Activated T-helper 9 cell treated with anti-CD3 and anti-CD28 coated beads, Interleukin-2, amount 50 U/mL, for 16 hours (primary cell): ENCODE data around the gene STOX1.
"Not testable (repeated sequence)": the region's sequence is repeated elsewhere in the genome, so short reads cannot be mapped to it uniquely, and the experiment has no call there.

Experiments
- DNase-seq: peaks from one replicate; pipeline ENCODE4 v3.0.0-alpha.2; 2020; ENCODE audit warnings: low read depth

Gene STOX1, protein sequence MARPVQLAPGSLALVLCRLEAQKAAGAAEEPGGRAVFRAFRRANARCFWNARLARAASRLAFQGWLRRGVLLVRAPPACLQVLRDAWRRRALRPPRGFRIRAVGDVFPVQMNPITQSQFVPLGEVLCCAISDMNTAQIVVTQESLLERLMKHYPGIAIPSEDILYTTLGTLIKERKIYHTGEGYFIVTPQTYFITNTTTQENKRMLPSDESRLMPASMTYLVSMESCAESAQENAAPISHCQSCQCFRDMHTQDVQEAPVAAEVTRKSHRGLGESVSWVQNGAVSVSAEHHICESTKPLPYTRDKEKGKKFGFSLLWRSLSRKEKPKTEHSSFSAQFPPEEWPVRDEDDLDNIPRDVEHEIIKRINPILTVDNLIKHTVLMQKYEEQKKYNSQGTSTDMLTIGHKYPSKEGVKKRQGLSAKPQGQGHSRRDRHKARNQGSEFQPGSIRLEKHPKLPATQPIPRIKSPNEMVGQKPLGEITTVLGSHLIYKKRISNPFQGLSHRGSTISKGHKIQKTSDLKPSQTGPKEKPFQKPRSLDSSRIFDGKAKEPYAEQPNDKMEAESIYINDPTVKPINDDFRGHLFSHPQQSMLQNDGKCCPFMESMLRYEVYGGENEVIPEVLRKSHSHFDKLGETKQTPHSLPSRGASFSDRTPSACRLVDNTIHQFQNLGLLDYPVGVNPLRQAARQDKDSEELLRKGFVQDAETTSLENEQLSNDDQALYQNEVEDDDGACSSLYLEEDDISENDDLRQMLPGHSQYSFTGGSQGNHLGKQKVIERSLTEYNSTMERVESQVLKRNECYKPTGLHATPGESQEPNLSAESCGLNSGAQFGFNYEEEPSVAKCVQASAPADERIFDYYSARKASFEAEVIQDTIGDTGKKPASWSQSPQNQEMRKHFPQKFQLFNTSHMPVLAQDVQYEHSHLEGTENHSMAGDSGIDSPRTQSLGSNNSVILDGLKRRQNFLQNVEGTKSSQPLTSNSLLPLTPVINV

GRCh38 chr10:68826764-68827591 lies at the start of gene STOX1:
STOX1 (plus strand) TSS chr10:68827531; CDS start chr10:68827624, 93 bp downstream.
- DNase-seq: peak; percentile 42

- no peak for DNase-seq
Measured at GRCh38 chr10:68781613-68782574, 45.4 kb upstream of the STOX1 start.

DNA sequence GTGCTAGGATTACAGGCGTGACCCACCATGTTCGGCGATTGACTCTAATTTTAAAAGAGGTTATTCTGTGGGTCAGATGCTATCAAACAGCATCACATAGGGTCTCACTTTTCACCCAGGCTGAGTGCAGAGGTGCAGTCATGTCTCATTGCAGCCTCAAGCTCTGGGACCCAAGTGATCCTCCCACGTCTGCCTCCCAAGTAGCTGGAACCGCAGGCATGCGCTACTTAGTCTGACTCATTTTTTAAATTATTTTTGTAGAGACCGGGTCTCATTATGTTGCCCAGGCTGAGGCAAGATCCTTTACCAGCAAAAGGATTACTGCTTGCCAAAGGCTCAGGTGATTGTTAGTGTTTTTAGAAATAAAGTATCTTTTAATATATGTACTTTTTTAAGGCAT lies 42.9 kb upstream of the STOX1 start:
- DNase-seq: no peak

DNA sequence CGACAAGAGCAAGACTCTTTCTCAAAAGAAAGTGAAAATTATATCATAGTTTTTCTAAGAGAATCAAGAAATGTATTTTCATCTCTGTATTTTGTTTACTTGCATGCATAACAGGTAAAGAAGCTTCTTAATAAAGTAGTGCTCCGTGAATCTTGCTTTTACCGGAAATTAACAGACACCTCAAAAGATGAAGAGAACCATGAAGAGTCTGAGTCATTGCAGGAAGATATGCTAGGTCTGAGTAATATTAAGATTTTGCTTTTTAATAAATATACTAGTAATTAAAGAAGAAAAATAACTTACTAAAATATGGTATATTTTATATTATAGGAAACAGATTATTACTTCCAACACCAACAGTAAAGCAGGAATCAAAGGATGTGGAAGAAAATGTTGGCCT lies 39.5 kb upstream of the STOX1 start:
- no peak for DNase-seq

- no peak for DNase-seq
Measured at GRCh38 chr10:68790476-68790875, 36.9 kb upstream of the STOX1 start.

DNA sequence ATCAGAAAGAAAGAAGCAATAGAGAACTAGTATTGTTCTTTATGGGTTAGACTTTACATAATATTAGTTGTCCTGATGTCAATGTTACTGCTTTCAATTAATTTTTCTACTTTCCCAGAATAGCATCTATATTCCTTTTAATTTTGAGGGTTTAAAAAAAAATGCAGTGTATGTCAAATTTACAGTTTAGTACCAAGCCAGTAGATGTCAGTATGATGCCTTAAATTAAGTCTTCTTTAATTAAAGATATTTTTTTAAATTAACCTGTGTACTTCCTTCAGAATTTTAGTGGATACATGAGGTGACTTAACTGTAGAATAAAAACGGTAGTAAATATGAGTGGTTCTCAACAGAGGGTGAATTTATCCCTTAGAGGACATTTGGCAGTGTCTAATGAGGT lies 35.2 kb upstream of the STOX1 start:
- DNase-seq: no peak

DNA sequence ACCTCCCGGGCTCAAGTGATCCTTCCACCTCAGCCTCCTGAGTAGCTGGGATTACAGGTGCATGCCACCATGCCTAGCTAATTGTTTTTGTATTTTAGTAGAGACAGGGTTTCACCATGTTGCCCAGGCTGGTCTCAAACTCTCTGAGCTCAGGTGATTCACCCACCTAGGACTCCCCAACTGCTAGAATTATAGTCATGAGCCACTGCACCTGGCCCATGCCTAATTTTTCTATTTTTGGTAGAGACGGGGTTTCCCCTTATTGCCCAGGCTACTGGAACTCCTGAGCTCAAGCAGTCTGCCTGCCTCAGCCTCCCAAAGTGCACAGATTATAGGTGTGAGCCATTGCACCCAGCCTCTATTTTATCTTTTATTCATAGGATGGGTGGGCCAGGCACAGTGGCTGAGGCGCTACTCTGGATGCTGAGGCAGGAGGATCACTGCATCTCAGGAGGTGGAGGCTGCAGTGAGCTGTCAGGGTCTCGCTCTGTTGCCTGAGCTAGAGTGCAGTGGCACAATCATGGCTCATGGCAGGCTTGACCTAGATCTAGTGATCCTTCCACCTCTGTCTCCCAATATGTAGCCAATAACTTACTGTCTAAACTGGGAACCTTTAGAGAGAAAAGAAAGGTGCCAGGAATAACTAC lies 31.3 kb upstream of the STOX1 start:
- DNase-seq: no peak

DNA sequence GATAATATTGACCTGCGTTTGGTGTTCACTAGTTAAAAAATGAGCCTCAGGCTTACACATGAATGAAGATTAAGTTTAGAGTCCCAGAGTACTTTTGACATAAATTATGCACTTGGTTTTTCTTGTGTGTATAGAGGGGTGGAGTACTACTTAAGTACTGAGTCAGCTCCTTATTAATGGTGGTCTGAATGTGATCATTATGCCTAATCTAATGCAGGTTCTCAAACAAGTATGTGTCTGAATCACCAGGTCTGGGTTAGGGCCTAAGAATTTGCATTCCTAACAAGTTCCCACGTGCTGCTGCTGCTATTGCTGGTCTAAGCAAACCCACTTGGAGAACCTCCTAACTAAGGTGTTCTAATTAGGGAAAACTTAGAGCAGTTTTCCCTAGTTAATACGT lies 30.7 kb upstream of the STOX1 start:
- no peak for DNase-seq

GRCh38 chr10:68800211-68800610 lies 27.1 kb upstream of the STOX1 start:
- no peak for DNase-seq

DNA sequence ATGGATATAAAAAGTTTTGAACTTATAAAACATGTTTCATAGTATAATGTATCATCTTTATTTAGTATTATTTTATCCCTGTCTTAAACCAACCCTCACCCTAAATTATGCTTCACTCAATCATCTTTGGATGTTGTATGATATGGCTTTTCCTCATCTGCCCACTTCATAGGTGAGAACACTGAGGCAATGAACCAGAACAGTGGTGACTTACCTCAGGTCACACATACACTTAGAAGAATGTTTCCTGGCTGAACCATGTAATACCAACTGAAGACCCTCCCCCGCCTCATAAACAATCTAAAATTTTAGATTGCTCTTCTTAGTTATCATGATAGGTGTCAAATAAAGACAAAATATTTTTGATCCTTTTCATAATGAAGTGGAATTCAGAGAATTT lies 22.6 kb upstream of the STOX1 start:
- DNase-seq: no peak

GRCh38 chr10:68810830-68811229 lies 16.5 kb upstream of the STOX1 start:
- not testable (repeated sequence) for DNase-seq

DNA sequence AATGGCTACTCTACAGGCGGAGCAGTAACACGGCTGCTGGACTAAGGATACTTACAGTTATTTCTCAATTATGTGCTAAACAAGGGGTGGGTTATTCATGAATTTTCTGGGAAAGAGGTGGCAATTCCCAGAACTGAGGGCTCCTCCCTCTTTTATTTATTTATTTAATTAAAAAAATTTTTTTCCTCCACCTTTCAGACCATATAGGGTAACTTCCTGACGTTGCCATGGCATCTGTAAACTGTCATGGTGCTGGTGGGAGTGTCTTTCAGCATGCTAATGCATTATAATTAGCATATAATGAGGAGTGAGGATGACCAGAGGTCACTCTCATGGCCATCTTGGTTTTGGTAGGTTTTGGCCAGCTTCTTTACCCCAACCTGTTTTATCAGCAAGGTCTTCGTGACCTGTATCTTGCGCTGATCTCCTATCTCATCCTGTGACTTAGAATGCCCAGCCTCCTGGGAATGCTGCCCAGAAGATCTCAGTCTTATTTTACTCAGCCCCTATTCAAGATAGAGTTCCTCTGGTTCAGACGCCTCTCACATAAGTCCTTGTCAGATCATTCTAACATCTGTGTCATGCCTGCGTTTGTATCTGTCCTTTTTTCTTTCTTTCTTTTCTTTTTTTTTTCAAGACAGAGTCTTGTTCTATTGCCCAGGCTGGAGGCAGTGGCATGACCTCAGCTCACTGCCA lies 15.9 kb upstream of the STOX1 start:
- DNase-seq: no peak

DNA sequence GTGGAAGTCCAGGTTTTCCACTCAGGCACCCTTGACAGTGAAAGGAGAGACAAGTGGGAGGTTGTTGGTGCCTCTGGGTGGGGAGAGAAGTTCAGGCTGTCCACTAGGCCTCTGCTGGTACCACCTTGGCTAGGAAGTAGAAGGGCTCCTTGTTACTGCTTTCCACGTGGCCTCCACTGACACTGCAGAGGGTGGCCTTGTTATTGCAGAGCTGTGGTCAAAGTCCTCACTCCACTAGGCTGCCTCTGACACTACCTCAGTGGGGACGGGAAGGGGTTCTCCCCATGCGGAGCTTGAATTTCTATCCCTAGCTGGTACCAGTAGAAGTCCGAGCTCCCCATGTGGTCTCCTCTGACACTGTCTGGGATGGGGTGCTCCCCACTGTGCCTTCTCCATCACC lies 14.9 kb upstream of the STOX1 start:
- DNase-seq: no peak

DNA sequence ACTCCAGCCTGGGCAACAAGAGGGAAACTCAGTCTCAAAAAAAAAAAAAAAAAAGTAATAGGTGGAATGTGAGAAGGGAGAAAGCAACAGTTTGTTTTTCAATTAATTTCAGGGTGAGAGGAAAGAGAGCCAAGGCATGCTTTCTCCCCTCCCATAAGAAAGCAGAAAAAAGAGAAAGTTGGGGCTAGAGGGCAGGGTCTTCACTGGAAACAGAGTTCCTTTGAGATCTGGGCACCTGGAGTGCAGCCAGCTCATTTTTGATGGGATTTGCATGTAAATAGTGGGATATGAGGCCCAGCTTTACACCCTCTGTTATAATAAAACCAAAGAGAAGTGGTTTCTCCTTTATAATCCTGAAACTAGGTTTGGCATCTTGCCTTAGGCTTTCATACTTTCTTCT lies 13.8 kb upstream of the STOX1 start:
- no peak for DNase-seq

DNA sequence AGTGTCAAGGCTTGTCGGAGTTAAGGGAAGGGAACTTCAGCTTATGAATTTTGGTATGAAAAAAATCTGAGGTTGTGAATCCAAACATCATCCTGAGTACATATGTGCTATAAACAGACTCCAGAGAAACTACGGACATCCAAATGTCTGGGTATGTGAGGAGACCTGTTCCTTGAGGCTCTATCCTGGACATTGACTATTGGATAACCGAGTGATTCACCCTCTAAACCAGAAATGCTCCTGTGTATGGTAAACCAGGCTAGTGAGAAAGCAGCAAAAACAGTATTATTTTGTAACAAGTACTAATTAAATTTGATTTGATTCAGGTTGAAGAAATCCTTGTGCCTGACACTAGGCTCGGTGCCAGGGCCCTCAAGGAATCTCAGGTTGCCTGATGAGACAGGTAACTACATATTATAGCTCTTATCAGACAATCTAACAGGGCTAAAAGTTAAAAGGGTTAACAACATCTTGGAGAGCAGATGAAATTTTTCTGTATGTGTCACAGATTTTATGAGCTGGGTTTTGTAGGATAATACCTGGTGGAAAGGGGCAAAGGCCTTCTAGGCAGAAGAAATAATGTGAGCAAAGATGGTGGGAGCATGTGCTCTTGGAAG lies 10.4 kb upstream of the STOX1 start:
- no peak for DNase-seq

DNA sequence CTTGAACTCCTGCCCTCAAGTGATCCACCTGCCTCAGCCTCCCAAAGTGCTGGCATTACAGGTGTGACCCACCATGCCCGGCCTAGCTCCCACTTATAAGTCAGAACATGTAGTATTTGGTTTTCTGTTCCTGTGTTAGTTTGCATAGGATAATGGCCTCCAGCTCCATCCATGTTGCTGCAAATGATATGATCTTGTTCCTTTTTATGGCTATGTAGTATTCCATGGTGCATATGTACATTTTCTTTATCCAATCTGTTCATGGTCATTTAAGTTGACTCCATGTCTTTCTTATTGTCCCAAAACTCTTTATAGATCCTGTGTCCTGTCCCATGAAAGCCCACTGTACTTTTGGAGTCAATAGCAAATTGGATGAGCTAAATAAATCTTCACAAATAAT lies 7.0 kb upstream of the STOX1 start:
- DNase-seq: not testable (repeated sequence)

- not testable (repeated sequence) for DNase-seq
Measured at GRCh38 chr10:68822626-68823025, 4.7 kb upstream of the STOX1 start.

GRCh38 chr10:68827592-68827959 lies 245 bp downstream of the STOX1 start:
- DNase-seq: not testable (repeated sequence)

GRCh38 chr10:68828083-68828601 lies 811 bp downstream of the STOX1 start:
- DNase-seq: not testable (repeated sequence)
